ENCODE data around the gene ZBED4.

DNA sequence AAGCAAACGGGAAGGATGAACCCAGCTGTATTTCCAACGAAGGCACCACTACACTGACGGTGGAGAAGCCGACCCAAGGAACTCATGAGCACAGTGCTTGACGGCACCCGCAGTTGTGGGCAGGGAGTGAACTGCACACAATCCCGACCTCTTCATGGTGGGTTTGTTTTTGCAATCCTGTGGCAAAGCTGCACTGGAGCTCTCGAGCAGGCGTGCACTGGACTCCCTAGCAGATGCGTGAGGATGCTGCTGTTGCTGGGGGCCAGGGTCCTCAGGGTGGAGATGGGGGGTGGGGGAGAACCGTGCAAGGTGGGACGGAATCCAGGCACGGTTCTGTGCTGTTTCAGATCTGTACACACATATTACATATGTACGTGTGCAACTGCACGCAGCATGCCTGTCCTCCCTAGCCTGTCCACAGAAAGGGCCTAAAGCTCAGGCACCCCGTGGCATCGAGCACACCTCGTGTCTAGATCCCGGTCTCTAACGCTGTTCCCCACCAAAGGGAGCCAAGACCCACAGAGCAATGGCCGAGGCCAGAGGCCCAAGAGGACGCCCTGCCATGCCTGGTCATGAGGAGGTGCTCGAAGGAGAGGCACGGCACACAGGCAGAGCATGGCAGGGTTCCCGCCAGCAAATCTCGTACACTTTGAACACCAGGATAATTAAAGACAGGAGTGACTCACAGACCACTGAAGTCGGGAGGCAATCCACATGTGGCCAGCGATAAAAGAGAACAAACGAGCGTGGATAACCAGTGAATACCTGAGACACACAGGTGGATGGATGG, 47.0 kb downstream of the ZBED4 start:
- TF ChIP-seq, protein P1, sequence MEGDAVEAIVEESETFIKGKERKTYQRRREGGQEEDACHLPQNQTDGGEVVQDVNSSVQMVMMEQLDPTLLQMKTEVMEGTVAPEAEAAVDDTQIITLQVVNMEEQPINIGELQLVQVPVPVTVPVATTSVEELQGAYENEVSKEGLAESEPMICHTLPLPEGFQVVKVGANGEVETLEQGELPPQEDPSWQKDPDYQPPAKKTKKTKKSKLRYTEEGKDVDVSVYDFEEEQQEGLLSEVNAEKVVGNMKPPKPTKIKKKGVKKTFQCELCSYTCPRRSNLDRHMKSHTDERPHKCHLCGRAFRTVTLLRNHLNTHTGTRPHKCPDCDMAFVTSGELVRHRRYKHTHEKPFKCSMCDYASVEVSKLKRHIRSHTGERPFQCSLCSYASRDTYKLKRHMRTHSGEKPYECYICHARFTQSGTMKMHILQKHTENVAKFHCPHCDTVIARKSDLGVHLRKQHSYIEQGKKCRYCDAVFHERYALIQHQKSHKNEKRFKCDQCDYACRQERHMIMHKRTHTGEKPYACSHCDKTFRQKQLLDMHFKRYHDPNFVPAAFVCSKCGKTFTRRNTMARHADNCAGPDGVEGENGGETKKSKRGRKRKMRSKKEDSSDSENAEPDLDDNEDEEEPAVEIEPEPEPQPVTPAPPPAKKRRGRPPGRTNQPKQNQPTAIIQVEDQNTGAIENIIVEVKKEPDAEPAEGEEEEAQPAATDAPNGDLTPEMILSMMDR (IDR thresholded peaks at IDR 0.05; ENCODE audit: low read depth, low read length) = no peak
- TF ChIP-seq EZH2phosphoT487 (IDR thresholded peaks at IDR 0.05; ENCODE audit: low read depth) = no peak

All from OCI-LY3 (cell line).